Stimulated activated CD4-positive, alpha-beta T cell treated with anti-CD3 and anti-CD28 coated beads, Interleukin-4, amount 100 ng/mL, for 48 hours (primary cell): ENCODE results near the gene PTGDR.

ENCODE experiments used
- DNase-seq, 2 donors: peaks; one replicate each; pipeline ENCODE4 v3.0.0-alpha.2; 2020; ENCODE audit warnings: low read depth in 2 of 2

PTGDR gene

GRCh38 chr14:52267501-52268278 is at the start of gene PTGDR:
Gene PTGDR (plus strand): TSS chr14:52267698. CDS start chr14:52267815, 117 bp downstream.
- peak; percentile 14 to 31 for DNase-seq

GRCh38 chr14:52219488-52220084 is 47.9 kb upstream of the PTGDR start:
- DNase-seq = no peak

- no peak for DNase-seq
Observed at GRCh38 chr14:52220924-52221811, 46.3 kb upstream of the PTGDR start.

- DNase-seq = no peak
Observed at GRCh38 chr14:52222901-52223300, 44.6 kb upstream of the PTGDR start.

- DNase-seq = no peak
Observed at GRCh38 chr14:52227619-52228222, 39.8 kb upstream of the PTGDR start.

- no peak for DNase-seq
Observed at GRCh38 chr14:52233693-52234092, 33.8 kb upstream of the PTGDR start.

GRCh38 chr14:52235434-52235833 is 32.1 kb upstream of the PTGDR start:
- no peak for DNase-seq

GRCh38 chr14:52235866-52236510 is 31.5 kb upstream of the PTGDR start:
- DNase-seq = no peak

- no peak for DNase-seq
Observed at GRCh38 chr14:52238682-52239081, 28.8 kb upstream of the PTGDR start.

- no peak for DNase-seq
Observed at GRCh38 chr14:52240623-52241022, 26.9 kb upstream of the PTGDR start.

GRCh38 chr14:52241087-52241793 is 26.3 kb upstream of the PTGDR start:
- no peak for DNase-seq

- DNase-seq = no peak
Observed at GRCh38 chr14:52244328-52244727, 23.2 kb upstream of the PTGDR start.

- DNase-seq = no peak
Observed at GRCh38 chr14:52244997-52245396, 22.5 kb upstream of the PTGDR start.

GRCh38 chr14:52248057-52248456 is 19.4 kb upstream of the PTGDR start:
- DNase-seq = no peak

GRCh38 chr14:52251724-52252123 is 15.8 kb upstream of the PTGDR start:
- DNase-seq = no peak

- no peak for DNase-seq
Observed at GRCh38 chr14:52253503-52253902, 14.0 kb upstream of the PTGDR start.

GRCh38 chr14:52254086-52254485 is 13.4 kb upstream of the PTGDR start:
- no peak for DNase-seq

- DNase-seq = no peak
Observed at GRCh38 chr14:52258783-52259182, 8.7 kb upstream of the PTGDR start.

- DNase-seq = no peak
Observed at GRCh38 chr14:52259434-52259833, 8.1 kb upstream of the PTGDR start.

- no peak for DNase-seq
Observed at GRCh38 chr14:52262600-52262999, 4.9 kb upstream of the PTGDR start.

GRCh38 chr14:52263190-52263589 is 4.3 kb upstream of the PTGDR start:
- no peak for DNase-seq
